ENCODE measurements around the gene ARID1B.
A peak's percentile ranks its signal among the peaks of the same experiment; 100 is the strongest.

The ARID1B gene

GRCh38 chr6:156776840-156777576 lies at the start of gene ARID1B:
Gene ARID1B (plus strand): TSS chr6:156777378. CDS start chr6:156777681, 303 bp downstream.
- peak; percentile 90 for DNase-seq

GRCh38 chr6:156727715-156728385 lies 49.3 kb upstream of the ARID1B start:
- peak; percentile 26 for DNase-seq

DNA sequence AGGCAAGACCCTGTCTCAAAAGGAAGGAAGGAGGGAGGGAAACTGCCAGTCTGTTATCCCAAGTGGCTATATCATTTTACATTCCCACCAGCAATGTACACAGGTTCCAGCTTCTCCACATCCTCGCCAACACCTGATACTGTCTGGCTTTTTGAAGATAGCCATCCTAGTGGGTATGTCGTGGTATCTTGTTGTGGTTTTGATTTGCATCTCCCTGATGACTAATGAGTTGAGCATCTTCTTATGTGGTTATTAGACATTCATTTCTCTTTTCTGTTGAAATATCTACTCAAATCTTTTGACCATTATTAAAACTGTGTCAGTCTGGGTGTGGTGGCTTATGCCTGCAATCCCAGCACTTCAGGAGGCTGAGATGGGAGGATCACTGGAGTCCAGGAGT lies 47.9 kb upstream of the ARID1B start:
- DNase-seq: no peak

DNA sequence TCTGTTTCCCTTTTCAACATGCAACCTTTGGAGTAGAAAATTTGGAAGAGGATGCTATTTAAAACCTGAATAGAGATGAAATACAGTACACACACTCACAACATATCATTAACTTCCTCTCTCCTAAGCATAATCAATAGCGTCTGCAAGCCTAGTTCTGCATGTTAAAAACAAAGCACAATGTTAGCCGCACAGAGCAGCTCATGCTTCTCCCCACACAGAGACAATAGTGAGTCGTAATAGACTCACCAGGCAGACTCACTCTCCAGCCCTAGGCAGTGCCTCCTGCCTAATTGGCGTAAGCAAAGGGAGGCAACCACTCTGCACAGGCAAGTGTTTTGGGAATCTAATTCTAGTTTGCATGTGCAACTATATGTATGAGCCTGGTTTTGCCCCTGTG lies 45.8 kb upstream of the ARID1B start:
- DNase-seq: peak; percentile 91

GRCh38 chr6:156735751-156736150 lies 41.4 kb upstream of the ARID1B start:
- no peak for DNase-seq

- no peak for DNase-seq
Measured at GRCh38 chr6:156740604-156741003, 36.6 kb upstream of the ARID1B start.

DNA sequence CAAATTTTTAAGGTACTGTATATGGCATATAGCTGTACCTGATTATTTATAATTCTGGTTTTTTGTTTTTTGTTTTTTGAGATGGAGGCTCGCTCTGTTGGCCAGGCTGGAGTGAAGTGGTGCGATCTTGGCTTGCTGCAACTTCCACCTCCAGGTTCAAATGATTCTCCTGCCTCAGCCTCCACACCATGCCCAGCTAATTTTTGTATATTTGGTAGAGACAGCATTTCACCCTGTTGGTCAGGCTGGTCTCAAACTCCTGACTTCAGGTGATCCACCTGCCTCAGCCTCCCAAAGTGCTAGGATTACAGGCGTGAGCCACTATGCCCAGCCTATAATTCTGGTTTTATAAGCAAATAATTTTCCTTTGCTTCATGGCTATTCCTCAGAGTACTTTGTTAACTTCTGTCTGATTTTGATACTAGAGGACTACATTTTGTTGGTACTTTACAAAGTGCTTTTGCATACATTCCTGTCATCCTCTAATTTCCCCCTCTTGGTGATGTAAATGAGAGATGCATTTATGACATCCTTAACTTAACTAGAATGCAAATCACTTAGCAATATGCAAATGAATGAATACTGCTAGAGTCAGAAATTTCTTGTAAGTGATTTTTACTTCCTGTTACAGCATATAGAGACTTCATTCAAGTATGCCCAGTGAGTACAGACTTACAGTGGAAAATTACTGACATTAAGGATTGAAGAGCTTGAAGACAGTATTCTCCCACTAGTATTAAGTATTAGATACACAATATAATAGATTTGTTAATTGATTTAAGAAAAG lies 35.7 kb upstream of the ARID1B start:
- no peak for DNase-seq

DNA sequence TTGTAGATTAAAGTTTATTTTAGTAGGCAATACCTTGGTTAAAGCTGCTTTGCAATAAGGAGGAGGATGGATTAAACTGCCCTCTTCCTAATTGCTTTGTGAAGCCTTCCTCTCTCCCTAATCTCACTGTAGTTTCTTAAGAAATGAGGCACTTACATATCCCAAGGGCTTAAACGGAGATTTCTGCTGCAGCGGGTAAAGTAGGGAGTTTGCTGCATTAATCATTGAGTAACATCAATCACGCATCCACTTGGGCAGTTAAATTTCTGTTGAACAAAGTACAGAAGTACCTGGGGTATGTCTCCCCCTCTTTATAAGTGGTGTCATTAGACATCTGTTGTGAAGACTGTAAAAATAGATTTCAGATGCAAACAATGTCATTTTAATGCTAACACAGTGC lies 29.5 kb upstream of the ARID1B start:
- DNase-seq: no peak

DNA sequence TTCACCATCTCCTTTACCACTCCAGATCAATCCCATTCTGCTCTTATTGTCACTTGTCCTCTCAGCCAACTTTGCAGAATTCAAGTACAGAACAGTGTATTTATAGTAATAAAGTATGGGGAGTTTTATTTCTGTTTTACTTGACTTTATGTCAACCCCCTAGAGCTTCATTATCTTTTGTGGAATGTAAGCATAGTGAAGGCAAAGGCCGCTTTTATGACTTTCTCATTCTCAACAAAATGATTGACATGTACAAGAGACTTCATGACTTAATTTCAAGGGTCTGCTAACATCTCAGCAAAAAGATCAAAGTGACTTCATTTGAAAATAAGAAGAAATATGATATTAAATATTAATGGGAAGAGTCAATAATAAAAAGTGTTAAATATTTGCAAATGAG lies 28.7 kb upstream of the ARID1B start:
- DNase-seq: no peak

DNA sequence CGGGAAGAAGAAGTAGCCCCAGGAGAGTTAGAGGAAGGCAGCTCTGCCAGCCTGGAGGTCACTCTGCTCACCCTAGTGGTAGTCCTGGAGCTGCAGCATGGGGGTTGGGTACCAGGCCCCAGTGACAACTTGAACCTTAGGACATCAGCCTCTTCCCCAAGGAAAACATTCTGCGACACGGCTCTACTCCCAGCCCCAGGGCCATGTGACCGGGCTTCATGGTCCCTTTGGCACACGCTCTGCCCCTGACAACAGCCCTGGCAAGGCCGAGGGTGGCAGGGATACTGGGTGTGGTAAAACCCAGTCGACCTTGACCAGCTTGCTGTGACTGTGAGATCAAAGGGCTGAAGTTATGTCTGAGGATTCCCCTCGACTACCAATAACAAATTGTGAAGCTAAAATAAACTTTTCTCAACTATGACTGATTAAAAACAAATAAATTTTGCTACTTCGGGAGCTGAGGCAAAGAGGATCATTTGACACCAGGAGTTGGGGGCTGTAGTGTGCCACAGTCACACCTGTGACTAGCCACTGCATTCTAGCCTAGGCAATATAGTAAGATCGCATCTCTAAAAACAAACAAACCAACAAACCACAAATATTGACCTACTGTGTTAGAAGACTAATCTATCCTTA lies 24.4 kb upstream of the ARID1B start:
- no peak for DNase-seq

- DNase-seq: no peak
Measured at GRCh38 chr6:156756630-156757610, 20.3 kb upstream of the ARID1B start.

DNA sequence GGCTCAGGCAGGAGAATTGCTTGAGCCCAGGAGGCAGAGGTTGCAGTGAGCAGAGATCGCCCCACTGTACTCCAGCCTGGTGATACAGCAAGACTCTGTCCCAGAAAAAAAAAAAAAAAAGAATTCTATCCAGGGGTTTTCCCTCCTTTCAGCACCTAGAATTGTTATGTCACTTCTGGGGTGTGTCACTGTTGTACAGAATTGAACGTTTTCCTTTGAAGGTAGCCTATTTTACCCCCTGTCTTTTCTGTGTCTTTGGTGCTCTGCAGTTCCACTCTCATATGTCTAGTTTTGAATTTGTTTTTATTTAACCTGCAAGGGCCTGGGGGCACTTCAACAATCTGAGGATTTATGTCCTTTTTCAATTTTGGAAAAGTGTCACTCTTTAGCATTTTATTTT lies 19.3 kb upstream of the ARID1B start:
- no peak for DNase-seq

DNA sequence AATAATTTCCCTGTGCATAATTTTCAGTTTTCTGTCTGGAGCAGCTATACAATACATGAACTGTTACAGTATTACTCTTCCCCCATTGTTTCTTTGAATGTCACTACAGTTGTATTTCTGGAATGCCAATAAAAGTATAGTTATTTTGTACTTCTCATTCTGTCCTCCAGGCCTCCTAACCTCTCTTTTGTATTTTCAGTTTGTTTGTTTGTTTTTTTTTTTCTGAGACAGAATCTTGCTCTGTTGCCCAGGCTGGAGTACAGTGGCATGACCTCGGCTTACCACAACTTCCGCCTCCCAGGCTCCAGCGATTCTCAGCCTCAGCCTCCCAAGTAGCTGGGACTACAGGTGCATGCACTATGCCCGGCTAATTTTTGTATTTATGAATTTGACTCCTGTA lies 16.8 kb upstream of the ARID1B start:
- DNase-seq: no peak

- DNase-seq: no peak
Measured at GRCh38 chr6:156762547-156762946, 14.6 kb upstream of the ARID1B start.

DNA sequence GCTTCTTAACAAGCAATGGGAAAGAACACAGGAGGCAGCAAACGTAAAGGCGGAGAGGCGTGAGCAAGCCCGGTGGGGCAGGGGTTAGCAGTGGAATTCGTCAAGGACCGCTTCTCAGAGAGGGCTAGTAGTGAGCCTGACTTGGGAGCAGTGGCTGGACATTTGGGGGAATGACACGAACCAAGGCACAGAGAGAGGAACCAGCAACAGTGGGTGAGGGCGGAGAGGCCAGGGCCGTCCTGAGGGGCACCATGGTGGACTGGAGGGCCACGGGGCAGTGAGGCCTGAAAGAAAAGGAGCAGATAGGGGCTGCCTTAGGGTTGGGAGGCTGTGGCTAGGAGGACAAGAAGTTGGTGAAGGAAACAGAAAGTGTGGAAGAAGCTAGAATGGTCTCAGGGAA lies 12.1 kb upstream of the ARID1B start:
- DNase-seq: no peak

GRCh38 chr6:156767603-156768467 lies 9.3 kb upstream of the ARID1B start:
- DNase-seq: no peak

GRCh38 chr6:156771047-156771446 lies 6.1 kb upstream of the ARID1B start:
- no peak for DNase-seq

DNA sequence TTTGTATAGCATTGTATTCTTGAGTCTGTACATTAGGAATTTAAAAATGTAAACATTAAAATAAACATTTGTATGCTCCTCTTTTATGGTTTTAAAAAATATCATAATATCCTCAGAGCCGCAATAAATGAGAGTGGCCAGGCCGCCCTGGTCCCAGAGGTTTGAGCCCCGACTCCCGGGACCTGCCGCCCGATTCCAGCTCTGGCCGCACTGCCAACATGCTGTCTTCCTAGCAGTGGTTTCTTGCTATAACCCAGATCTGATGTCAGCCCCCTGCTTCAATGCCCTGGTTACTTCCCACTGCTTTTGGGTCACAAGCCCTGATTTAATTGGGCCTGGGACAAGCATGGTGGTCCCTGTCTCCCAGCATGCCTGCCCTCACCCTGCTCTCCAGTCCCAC lies 5.4 kb upstream of the ARID1B start:
- DNase-seq: no peak

GRCh38 chr6:156773476-156773875 lies 3.7 kb upstream of the ARID1B start:
- no peak for DNase-seq

GRCh38 chr6:156773935-156774852 lies 3.0 kb upstream of the ARID1B start:
- DNase-seq: no peak
